Neural cell (in vitro differentiated cells): Measurements from ENCODE around the gene MAGI2. TPM values are rescaled to one million over a fixed set of nuclear protein-coding genes. Genes with fewer than 3 reads are reported as not detected.

ENCODE experiments used
- H2AFZ ChIP-seq: fragments of 200-600, 300-800 bp; sonication (generic), shearing (Covaris generic); 2 replicates; pipeline ENCODE4 v1.6.0; 2014; ENCODE audit warnings: low read depth, mild to moderate bottlenecking, antibody characterized with exemption, low read length, moderate library complexity
- H3F3A ChIP-seq: fragments of 200-600 bp; shearing (Covaris generic); 2 replicates; pipeline ENCODE4 v1.6.1; 2016; ENCODE audit warnings: mild to moderate bottlenecking, moderate library complexity, mixed read lengths, antibody characterized with exemption, low read length; ENCODE audit not compliant: insufficient read depth, poor library complexity, severe bottlenecking
- H3K27ac ChIP-seq: fragments of 200-600, 300-800 bp; sonication (generic), shearing (Covaris generic); 2 replicates; pipeline ENCODE4 v1.5.1; 2014; ENCODE audit warnings: mild to moderate bottlenecking, low read length, moderate library complexity
- H3K27me3 ChIP-seq: fragments of 300-800, 200-600 bp; sonication (generic), shearing (Covaris generic); 2 replicates; pipeline ENCODE4 v1.6.0; 2014; ENCODE audit warnings: mild to moderate bottlenecking, low read depth, low read length, moderate library complexity; ENCODE audit not compliant: insufficient read depth
- H3K36me3 ChIP-seq: fragments of 300-800, 200-600 bp; sonication (generic), shearing (Covaris generic); 2 replicates; pipeline ENCODE4 v1.5.1; 2014; ENCODE audit warnings: mild to moderate bottlenecking, antibody characterized with exemption, low read length, moderate library complexity; ENCODE audit not compliant: insufficient read depth
- H3K4me2 ChIP-seq: fragments of 300-800, 200-600 bp; sonication (generic), shearing (Covaris generic); 2 replicates; pipeline ENCODE4 v1.6.0; 2014; ENCODE audit warnings: mild to moderate bottlenecking, low read length
- H3K4me3 ChIP-seq: fragments of 300-800, 200-600 bp; sonication (generic), shearing (Covaris generic); 2 replicates; pipeline ENCODE4 v1.5.1; 2014; ENCODE audit warnings: mild to moderate bottlenecking, low read length, moderate library complexity
- H3K79me2 ChIP-seq: fragments of 200-600 bp; shearing (Covaris generic); replicated peaks from 2 replicates; pipeline ENCODE4 v1.6.0; 2014; ENCODE audit warnings: mild to moderate bottlenecking, low read length, moderate library complexity; ENCODE audit not compliant: insufficient read depth
- H3K9ac ChIP-seq: fragments of 300-800, 200-600 bp; sonication (generic), shearing (Covaris generic); 2 replicates; pipeline ENCODE4 v1.6.1; 2016; ENCODE audit warnings: mild to moderate bottlenecking, low read length, mixed read lengths
- H3K9me2 ChIP-seq: fragments of 200-600 bp; shearing (Covaris generic); 2 replicates; pipeline ENCODE4 v1.6.1; 2016; ENCODE audit warnings: mild to moderate bottlenecking, low read length, mixed read lengths; ENCODE audit not compliant: insufficient read depth
- H3K9me3 ChIP-seq: fragments of 200-600, 300-800 bp; sonication (generic), shearing (Covaris generic); 2 replicates; pipeline ENCODE4 v1.6.1; 2016; ENCODE audit warnings: mild to moderate bottlenecking, mixed run types, low read length, moderate library complexity, mixed read lengths
- H4K20me1 ChIP-seq: fragments of 200-600 bp; shearing (Covaris generic); 2 replicates; pipeline ENCODE4 v1.6.1; 2016; ENCODE audit warnings: mild to moderate bottlenecking, mixed run types; ENCODE audit not compliant: insufficient read depth
- EP300 ChIP-seq: fragments of 450-650 bp; conservative IDR thresholded peaks from 2 replicates; pipeline ENCODE4 v1.6.1; 2014; ENCODE audit warnings: antibody characterized with exemption, mild to moderate bottlenecking, moderate library complexity; ENCODE audit not compliant: poor library complexity, severe bottlenecking
- EZH2 ChIP-seq: fragments of 200-600, 300-800 bp; shearing (Covaris generic), sonication (generic); IDR thresholded peaks from 2 replicates; pipeline ENCODE4 v1.6.1; 2014; ENCODE audit warnings: antibody characterized with exemption, low read length, borderline replicate concordance, mild to moderate bottlenecking; ENCODE audit not compliant: insufficient read depth, poor library complexity, severe bottlenecking
- MXI1 ChIP-seq: fragments of 450-650 bp; conservative IDR thresholded peaks from 2 replicates; pipeline ENCODE4 v1.6.1; 2014; ENCODE audit warnings: antibody characterized with exemption, mild to moderate bottlenecking; ENCODE audit not compliant: poor library complexity, severe bottlenecking
- POLR2AphosphoS5 ChIP-seq: IDR thresholded peaks from 2 replicates; pipeline ENCODE4 v1.6.1; 2012
- RAD21 ChIP-seq: fragments of 450-650 bp; conservative IDR thresholded peaks from 2 replicates; pipeline ENCODE4 v1.6.1; 2014; ENCODE audit warnings: antibody characterized with exemption, mild to moderate bottlenecking, moderate library complexity
- SMC3 ChIP-seq: fragments of 450-650 bp; conservative IDR thresholded peaks from 2 replicates; pipeline ENCODE4 v1.6.1; 2014; ENCODE audit warnings: antibody characterized with exemption, mild to moderate bottlenecking, moderate library complexity; ENCODE audit not compliant: poor library complexity
- TAF1 ChIP-seq: IDR thresholded peaks from 2 replicates; pipeline ENCODE4 v1.6.1; 2012; ENCODE audit warnings: low read depth
- polyA plus RNA-seq: library from polyadenylated mRNA; depleted of rRNA; stranded (reverse); fragments of >200 nt; gene quantifications from 2 replicates; pipeline ENCODE4 v1.2.3, GENCODE V29; 2014
- TF ChIP-seq, protein P1 (sequence below): fragments of 450-650 bp; IDR thresholded peaks from 2 replicates; pipeline ENCODE4 v1.5.1; 2014; ENCODE audit warnings: antibody characterized with exemption, mild to moderate bottlenecking, moderate library complexity; ENCODE audit not compliant: poor library complexity, severe bottlenecking
- TF ChIP-seq, protein P2 (sequence below): IDR thresholded peaks from 2 replicates; pipeline ENCODE4 v1.6.1; 2012; ENCODE audit warnings: borderline replicate concordance

The MAGI2 gene
- polyA plus RNA-seq, 1 donor from 2014 or later: 19.3 TPM

DNA sequence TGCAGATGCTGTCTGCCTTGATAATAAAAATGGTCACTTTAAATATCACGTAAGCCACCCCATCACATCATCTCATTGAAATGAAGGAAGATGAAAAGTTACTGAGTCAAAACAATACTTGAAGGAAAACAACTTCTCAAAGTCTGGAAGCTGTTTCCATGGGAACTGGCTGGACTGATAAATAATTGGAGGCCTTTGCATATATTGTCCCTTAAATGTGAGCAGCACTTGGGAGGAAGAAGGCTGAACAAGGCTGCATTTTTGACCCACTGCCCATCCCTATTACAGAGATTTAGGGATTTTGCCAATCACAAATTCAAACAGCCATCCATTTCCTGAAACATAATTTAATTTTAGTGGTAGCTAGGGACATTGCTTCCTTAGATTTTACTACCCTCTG is 18.2 kb upstream of the MAGI2 start:
- H3K27me3 ChIP-seq: no peaks in the 10 kb centered on the region
- H3K4me2 ChIP-seq: no peak overlapping the region
- no peaks in the 10 kb centered on the region for H3K79me2 ChIP-seq
- no peaks in the 10 kb centered on the region for H3F3A ChIP-seq
- H3K27ac ChIP-seq: no peak overlapping the region
- no peak overlapping the region for H2AFZ ChIP-seq
- TF ChIP-seq MXI1 (no peak), EP300 (no peak)
- TF ChIP-seq, protein P1, sequence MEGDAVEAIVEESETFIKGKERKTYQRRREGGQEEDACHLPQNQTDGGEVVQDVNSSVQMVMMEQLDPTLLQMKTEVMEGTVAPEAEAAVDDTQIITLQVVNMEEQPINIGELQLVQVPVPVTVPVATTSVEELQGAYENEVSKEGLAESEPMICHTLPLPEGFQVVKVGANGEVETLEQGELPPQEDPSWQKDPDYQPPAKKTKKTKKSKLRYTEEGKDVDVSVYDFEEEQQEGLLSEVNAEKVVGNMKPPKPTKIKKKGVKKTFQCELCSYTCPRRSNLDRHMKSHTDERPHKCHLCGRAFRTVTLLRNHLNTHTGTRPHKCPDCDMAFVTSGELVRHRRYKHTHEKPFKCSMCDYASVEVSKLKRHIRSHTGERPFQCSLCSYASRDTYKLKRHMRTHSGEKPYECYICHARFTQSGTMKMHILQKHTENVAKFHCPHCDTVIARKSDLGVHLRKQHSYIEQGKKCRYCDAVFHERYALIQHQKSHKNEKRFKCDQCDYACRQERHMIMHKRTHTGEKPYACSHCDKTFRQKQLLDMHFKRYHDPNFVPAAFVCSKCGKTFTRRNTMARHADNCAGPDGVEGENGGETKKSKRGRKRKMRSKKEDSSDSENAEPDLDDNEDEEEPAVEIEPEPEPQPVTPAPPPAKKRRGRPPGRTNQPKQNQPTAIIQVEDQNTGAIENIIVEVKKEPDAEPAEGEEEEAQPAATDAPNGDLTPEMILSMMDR: no peak
- H3K9me2 ChIP-seq: no peaks in the 10 kb centered on the region
- H4K20me1 ChIP-seq: no peaks in the 10 kb centered on the region
- H3K9ac ChIP-seq: no peak overlapping the region
- no peak overlapping the region for H3K4me3 ChIP-seq
- H3K36me3 ChIP-seq: no peaks in the 10 kb centered on the region
- H3K9me3 ChIP-seq: no peaks in the 10 kb centered on the region

DNA sequence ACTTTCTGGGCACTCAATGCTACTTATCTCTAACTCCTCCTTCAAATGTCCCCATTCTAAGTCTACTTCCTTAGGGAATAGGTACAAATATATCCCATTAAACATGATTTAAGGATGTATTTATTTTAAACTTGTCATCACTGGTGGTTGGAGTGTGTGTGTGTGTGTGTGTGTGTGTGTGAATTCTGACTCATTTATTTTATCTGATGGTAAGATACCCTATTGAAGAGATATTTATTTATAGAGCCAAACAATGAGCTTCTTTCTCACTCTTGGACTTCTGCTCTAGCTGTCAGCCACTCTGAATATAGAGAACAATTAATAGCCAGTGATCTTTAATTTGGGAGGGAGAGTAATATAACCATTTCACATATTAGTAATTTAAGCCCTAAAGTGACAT is 17.8 kb upstream of the MAGI2 start:
- TF ChIP-seq, protein P1: no peak
- TF ChIP-seq SMC3: no peak
- TF ChIP-seq, protein P2, sequence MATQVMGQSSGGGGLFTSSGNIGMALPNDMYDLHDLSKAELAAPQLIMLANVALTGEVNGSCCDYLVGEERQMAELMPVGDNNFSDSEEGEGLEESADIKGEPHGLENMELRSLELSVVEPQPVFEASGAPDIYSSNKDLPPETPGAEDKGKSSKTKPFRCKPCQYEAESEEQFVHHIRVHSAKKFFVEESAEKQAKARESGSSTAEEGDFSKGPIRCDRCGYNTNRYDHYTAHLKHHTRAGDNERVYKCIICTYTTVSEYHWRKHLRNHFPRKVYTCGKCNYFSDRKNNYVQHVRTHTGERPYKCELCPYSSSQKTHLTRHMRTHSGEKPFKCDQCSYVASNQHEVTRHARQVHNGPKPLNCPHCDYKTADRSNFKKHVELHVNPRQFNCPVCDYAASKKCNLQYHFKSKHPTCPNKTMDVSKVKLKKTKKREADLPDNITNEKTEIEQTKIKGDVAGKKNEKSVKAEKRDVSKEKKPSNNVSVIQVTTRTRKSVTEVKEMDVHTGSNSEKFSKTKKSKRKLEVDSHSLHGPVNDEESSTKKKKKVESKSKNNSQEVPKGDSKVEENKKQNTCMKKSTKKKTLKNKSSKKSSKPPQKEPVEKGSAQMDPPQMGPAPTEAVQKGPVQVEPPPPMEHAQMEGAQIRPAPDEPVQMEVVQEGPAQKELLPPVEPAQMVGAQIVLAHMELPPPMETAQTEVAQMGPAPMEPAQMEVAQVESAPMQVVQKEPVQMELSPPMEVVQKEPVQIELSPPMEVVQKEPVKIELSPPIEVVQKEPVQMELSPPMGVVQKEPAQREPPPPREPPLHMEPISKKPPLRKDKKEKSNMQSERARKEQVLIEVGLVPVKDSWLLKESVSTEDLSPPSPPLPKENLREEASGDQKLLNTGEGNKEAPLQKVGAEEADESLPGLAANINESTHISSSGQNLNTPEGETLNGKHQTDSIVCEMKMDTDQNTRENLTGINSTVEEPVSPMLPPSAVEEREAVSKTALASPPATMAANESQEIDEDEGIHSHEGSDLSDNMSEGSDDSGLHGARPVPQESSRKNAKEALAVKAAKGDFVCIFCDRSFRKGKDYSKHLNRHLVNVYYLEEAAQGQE: no peak
- TF ChIP-seq TAF1: no peak
- no peak for TF ChIP-seq RAD21
- no peak for TF ChIP-seq EZH2
- no peak for TF ChIP-seq EP300
- TF ChIP-seq POLR2AphosphoS5: no peak
- no peak for TF ChIP-seq MXI1
- Histone ChIP-seq H3K9me3 (no peaks in the 10 kb centered on the region), H3K4me3 (no peak overlapping the region), H2AFZ (no peak overlapping the region), H3K27ac (no peak overlapping the region), H3K27me3 (no peaks in the 10 kb centered on the region), H3K9me2 (no peaks in the 10 kb centered on the region), H4K20me1 (no peaks in the 10 kb centered on the region), H3F3A (no peaks in the 10 kb centered on the region), H3K79me2 (no peaks in the 10 kb centered on the region), H3K4me2 (no peak overlapping the region), H3K36me3 (no peaks in the 10 kb centered on the region), H3K9ac (no peak overlapping the region)
